Ovary (tissue), 9 donors: ENCODE results near the gene SLC39A5. TPM values are rescaled to one million over a fixed set of nuclear protein-coding genes. Genes with fewer than 3 reads are reported as not detected.
"Not testable (repeated sequence)": the region's sequence is repeated elsewhere in the genome, so short reads cannot be mapped to it uniquely, and the experiment has no call there.

Experiments
- DNase-seq, 5 donors: peaks; one replicate each; pipeline ENCODE4 v3.0.0-alpha.2; 2019 to 2020
- H3K27ac ChIP-seq, 2 donors: fragments of 200-600 bp; one replicate each; pipeline versions ENCODE4 v1.5.1 to v1.8.0; 2019 to 2022
- H3K27me3 ChIP-seq: fragments of 200-600 bp; one replicate; pipeline ENCODE4 v1.8.0; 2022
- H3K36me3 ChIP-seq: fragments of 200-600 bp; sonication (generic); one replicate; pipeline ENCODE4 v1.5.1; 2019
- H3K4me1 ChIP-seq: one replicate; pipeline ENCODE4 v1.8.1; 2013; ENCODE audit warnings: mild to moderate bottlenecking, moderate library complexity; ENCODE audit not compliant: insufficient read depth
- H3K4me3 ChIP-seq: fragments of 200-600 bp; sonication (generic); one replicate; pipeline ENCODE4 v1.5.1; 2017
- H3K9me3 ChIP-seq, 2 donors: fragments of 200-600 bp in 1 of 2; sonication (generic) in 1 of 2; one replicate each; pipeline versions ENCODE4 v1.5.1 to v1.8.1; 2013 to 2019; ENCODE audit warnings: mild to moderate bottlenecking in 1 of 2, moderate library complexity in 1 of 2
- CTCF ChIP-seq, 3 donors: fragments of 450-650 bp in 2 of 3; fragments of 200-600 bp in 1 of 3; IDR thresholded peaks; one replicate each; pipeline versions ENCODE4 v1.5.1 to v1.8.0; 2016 to 2022; ENCODE audit warnings: antibody characterized with exemption in 3 of 3, mild to moderate bottlenecking in 1 of 3
- EP300 ChIP-seq: sonication (generic); formaldehyde crosslinking; IDR thresholded peaks from one replicate; pipeline ENCODE4 v1.6.1; 2017; ENCODE audit warnings: antibody characterized with exemption
- POLR2A ChIP-seq: fragments of 450-650 bp; IDR thresholded peaks from one replicate; pipeline ENCODE4 v1.6.1; 2017; ENCODE audit warnings: antibody characterized with exemption, mild to moderate bottlenecking, moderate library complexity
- WGBS, 3 donors: extraction: QIAGEN DNeasy Blood & Tissue Kit in 1 of 3; methylation state at CpG; one replicate each; pipeline versions ENCODE4 v1.1.5 to v1.1.7; 2013 to 2017; 5-methylcytosine and 5-hydroxymethylcytosine counted together
- intact Hi-C, 4 donors: fragments of 100-400 bp; cut with DNase I; formaldehyde crosslinking; loops; one replicate each; pipeline versions ENCODE4 v1.11.0 to v1.15.1; 2022 to 2023
- polyA plus RNA-seq, 2 donors: library from polyadenylated mRNA; stranded (reverse); fragments of 200-250 nt in 1 of 2; fragments of 350-450 nt in 1 of 2; fragmentation: Illumina TruSeq in 1 of 2; extraction: RNeasy Lipid Tissue Mini Kit (QIAGEN cat#74804) in 1 of 2; gene quantifications; one replicate each; pipeline ENCODE4 v1.2.3, GENCODE V29; 2013 to 2014
- total RNA-seq, 7 donors: library from RNA; depleted of rRNA in 2 of 7; stranded (reverse); fragments of >200 nt in 2 of 7; fragmentation: NEBNext Ultra II Directional in 3 of 7; extraction: Animal tissue kit (Norgen Biotek cat#: 25700) in 3 of 7; gene quantifications; one replicate each; pipeline versions ENCODE4 v1.1.0 to v1.2.4, GENCODE V29; 2016 to 2023
- donor health status: DM: no; HTN: no; CAD: no; lungs with moderate emphysema.
- donor health status: DM: no; HTN: no; CAD: no.
- donor health status: Bipolar disorder and iron deficiency.
- donor health status: DM: yes; HTN: yes; CAD: no.
- donor health status: DM: no; HTN: no; CAD: no.
- donor health status: DM: yes; HTN: yes; CAD: no.

Gene SLC39A5
- total and polyA plus RNA-seq, 9 donors: 0.25 to 0.85 (median 0.67) TPM; not detected in 1

DNA sequence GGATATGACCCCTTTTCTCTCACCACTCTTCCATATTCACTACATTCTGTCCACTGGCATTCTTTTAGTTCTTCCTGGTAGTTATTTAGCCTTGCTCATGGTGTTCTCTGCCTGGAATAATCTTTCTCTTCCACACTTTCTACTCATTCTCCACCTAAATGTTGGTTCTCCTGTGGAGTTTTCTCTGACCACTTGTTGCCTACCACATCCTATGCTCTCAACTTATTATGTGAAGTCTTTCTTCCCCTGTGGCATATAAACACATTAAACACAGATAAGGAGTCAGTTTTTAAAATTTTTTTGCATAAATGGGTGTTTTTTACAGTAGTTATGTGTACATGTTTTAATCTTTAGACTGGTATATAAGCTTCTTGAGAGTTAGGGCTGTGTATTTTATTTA lies 37.3 kb upstream of the SLC39A5 start:
- intact Hi-C loops: loop anchor here in 3 of 4 donors (5.0 to 10.0 kb wide), 4 partner anchors 35 to 272 kb away; partner anchors contain the start of genes SLC39A5 (in 1 of the 3) and SPRYD4 (in 1 of the 3)
- no peak overlapping the region for H3K27ac ChIP-seq
- TF ChIP-seq POLR2A (no peak), CTCF (IDR thresholded peaks at IDR 0.05) (no peak), EP300 (no peak)
- H3K4me1 ChIP-seq: peaks cover 4% of the 10 kb centered on the region
- H3K4me3 ChIP-seq: no peak overlapping the region
- no peak for DNase-seq
- no peaks in the 10 kb centered on the region for H3K9me3 ChIP-seq
- no peaks in the 10 kb centered on the region for H3K36me3 ChIP-seq
- H3K27me3 ChIP-seq: no peaks in the 10 kb centered on the region

DNA sequence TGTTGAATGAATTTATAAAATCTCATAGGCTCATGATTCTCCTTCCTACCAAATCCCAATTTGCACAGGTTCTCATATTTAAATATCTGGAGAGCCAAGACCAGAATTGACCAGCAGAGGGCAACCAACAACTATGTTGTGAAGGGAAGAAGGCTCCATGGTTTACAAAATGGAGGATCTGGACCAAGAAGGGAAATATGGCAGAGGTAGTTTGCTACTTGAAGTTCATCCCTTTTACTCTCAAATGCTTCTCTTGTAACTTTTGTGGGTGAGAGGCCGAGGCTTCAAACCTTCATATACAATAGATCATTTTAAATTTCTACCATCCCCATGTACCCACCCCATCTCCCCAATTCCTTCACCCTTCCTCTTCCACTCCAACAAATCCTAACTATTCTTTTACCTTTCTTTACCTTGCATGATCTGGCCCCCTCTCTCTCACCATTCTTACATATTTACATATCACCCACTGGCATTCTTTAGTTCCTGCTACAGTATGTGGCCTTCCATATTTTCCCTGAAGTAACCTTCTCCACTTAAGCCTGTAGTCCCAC lies 36.7 kb upstream of the SLC39A5 start:
- DNase-seq: peak in 4 of 5 donors; percentile 60 to 84 (median 74)
- H3K9me3 ChIP-seq: no peaks in the 10 kb centered on the region

GRCh38 chr12:56196818-56197550 lies 32.9 kb upstream of the SLC39A5 start:
- 32 to 44% (median 33%) methylated on average over 11 of the region's 11 CpGs for WGBS, 3 donors
- H3K27ac ChIP-seq: not testable (repeated sequence)

More for the DNA sequence above, 36.7 kb upstream of the SLC39A5 start:
- Histone ChIP-seq H3K4me1 (peaks cover 4% of the 10 kb centered on the region), H3K27me3 (no peaks in the 10 kb centered on the region), H3K36me3 (no peaks in the 10 kb centered on the region), H3K27ac (no peak overlapping the region), H3K4me3 (no peak overlapping the region)
- 52 to 78% (median 72%) methylated on average over 1 of the region's 1 CpG for WGBS, 3 donors
- intact Hi-C loops: loop anchor here in 3 of 4 donors (5.0 to 10.0 kb wide), 4 partner anchors 34 to 272 kb away; partner anchors contain the start of genes SLC39A5 (in 1 of the 3) and SPRYD4 (in 1 of the 3)
- TF ChIP-seq POLR2A (no peak), EP300 (no peak), CTCF (IDR thresholded peaks at IDR 0.05) (peak; percentile 60 to 70 (median 69))

GRCh38 chr12:56197921-56198635 lies 31.8 kb upstream of the SLC39A5 start:
- no peak for DNase-seq
- TF ChIP-seq CTCF (IDR thresholded peaks at IDR 0.05): no peak
- 72 to 87% (median 77%) methylated on average over 9 of the region's 9 CpGs for WGBS, 3 donors

More at GRCh38 chr12:56196818-56197550, 32.9 kb upstream of the SLC39A5 start:
- H3K36me3 ChIP-seq, H3K9me3 ChIP-seq, H3K4me3 ChIP-seq, H3K4me1 ChIP-seq, H3K27me3 ChIP-seq: not testable (repeated sequence)
- intact Hi-C loops: loop anchor here in 1 of 4 donors (10.0 kb wide), 2 partner anchors 98 to 268 kb away; partner anchors contain the start of gene SPRYD4
- peak in 1 of 5 donors; percentile 25 for DNase-seq

More at GRCh38 chr12:56197921-56198635, 31.8 kb upstream of the SLC39A5 start:
- Histone ChIP-seq H3K27ac (no peak overlapping the region), H3K36me3 (no peaks in the 10 kb centered on the region), H3K4me1 (peaks cover 1% of the 10 kb centered on the region), H3K27me3 (no peaks in the 10 kb centered on the region), H3K4me3 (no peak overlapping the region), H3K9me3 (no peaks in the 10 kb centered on the region)
- intact Hi-C loops: loop anchor here in 1 of 4 donors (10.0 kb wide), 2 partner anchors 97 to 267 kb away; partner anchors contain the start of gene SPRYD4
